Breast epithelium (tissue), 3 donors: Measurements from ENCODE around the gene KIF14.

Experiments
- POLR2AphosphoS5 ChIP-seq, 3 donors: sonication (generic); formaldehyde crosslinking; IDR thresholded peaks; one replicate each; pipeline ENCODE4 v1.6.1; 2017; ENCODE audit warnings: antibody characterized with exemption in 3 of 3
- TF ChIP-seq, protein P1 (sequence below), 3 donors: fragments of 450-650 bp; IDR thresholded peaks; one replicate each; pipeline ENCODE4 v1.5.1; 2016 to 2017; ENCODE audit warnings: antibody characterized with exemption in 3 of 3, mild to moderate bottlenecking in 3 of 3, moderate library complexity in 3 of 3

DNA sequence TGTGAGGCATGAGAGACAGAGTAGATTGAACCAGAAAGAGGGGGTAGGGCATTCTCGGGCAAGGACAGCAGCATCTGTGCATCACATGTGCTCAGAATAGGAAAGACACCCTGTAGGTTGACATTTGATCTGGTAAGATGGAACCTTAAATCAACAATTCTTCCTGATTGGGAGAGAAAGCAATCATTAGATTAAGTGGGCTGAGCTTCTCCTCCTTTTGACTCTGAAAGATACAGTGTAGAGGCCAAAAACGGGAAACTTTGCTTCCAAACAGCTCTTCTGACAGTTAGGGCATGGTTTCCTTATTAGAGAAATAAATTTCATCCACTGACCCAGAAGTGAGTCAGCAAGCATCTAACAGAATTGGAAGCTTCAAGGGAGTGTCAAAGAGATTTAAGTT lies 9.7 kb downstream of the KIF14 start:
- TF ChIP-seq, protein P1, sequence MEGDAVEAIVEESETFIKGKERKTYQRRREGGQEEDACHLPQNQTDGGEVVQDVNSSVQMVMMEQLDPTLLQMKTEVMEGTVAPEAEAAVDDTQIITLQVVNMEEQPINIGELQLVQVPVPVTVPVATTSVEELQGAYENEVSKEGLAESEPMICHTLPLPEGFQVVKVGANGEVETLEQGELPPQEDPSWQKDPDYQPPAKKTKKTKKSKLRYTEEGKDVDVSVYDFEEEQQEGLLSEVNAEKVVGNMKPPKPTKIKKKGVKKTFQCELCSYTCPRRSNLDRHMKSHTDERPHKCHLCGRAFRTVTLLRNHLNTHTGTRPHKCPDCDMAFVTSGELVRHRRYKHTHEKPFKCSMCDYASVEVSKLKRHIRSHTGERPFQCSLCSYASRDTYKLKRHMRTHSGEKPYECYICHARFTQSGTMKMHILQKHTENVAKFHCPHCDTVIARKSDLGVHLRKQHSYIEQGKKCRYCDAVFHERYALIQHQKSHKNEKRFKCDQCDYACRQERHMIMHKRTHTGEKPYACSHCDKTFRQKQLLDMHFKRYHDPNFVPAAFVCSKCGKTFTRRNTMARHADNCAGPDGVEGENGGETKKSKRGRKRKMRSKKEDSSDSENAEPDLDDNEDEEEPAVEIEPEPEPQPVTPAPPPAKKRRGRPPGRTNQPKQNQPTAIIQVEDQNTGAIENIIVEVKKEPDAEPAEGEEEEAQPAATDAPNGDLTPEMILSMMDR (IDR thresholded peaks at IDR 0.05) = no peak
- TF ChIP-seq POLR2AphosphoS5 (IDR thresholded peaks at IDR 0.05) = no peak
